Suprapubic skin (tissue), 4 donors: ENCODE results near the gene OR52B2.

ENCODE experiments used
- CTCF ChIP-seq, 2 donors: fragments of 200-600 bp in 1 of 2; fragments of 450-650 bp in 1 of 2; sonication (generic) in 1 of 2; IDR thresholded peaks; one replicate each; pipeline ENCODE4 v1.5.1; 2016 to 2019; ENCODE audit warnings: antibody characterized with exemption in 2 of 2, mild to moderate bottlenecking in 1 of 2, moderate library complexity in 1 of 2
- EP300 ChIP-seq: sonication (generic); formaldehyde crosslinking; IDR thresholded peaks from one replicate; pipeline ENCODE4 v1.6.1; 2017; ENCODE audit warnings: antibody characterized with exemption
- POLR2A ChIP-seq, 2 donors: fragments of 450-650 bp; IDR thresholded peaks; one replicate each; pipeline ENCODE4 v1.6.1; 2017; ENCODE audit warnings: antibody characterized with exemption in 2 of 2, mild to moderate bottlenecking in 2 of 2, moderate library complexity in 2 of 2
- POLR2AphosphoS5 ChIP-seq, 3 donors: sonication (generic); formaldehyde crosslinking; IDR thresholded peaks; one replicate each; pipeline ENCODE4 v1.6.1; 2017; ENCODE audit warnings: antibody characterized with exemption in 3 of 3

- TF ChIP-seq EP300 (no peak), CTCF (IDR thresholded peaks at IDR 0.05) (no peak), POLR2A (IDR thresholded peaks at IDR 0.05) (no peak), POLR2AphosphoS5 (IDR thresholded peaks at IDR 0.05) (no peak)
These were observed 37.7 kb downstream of the OR52B2 start for GRCh38 chr11:6132431-6132830.
